ENCODE results near the gene SLC36A1.

DNA sequence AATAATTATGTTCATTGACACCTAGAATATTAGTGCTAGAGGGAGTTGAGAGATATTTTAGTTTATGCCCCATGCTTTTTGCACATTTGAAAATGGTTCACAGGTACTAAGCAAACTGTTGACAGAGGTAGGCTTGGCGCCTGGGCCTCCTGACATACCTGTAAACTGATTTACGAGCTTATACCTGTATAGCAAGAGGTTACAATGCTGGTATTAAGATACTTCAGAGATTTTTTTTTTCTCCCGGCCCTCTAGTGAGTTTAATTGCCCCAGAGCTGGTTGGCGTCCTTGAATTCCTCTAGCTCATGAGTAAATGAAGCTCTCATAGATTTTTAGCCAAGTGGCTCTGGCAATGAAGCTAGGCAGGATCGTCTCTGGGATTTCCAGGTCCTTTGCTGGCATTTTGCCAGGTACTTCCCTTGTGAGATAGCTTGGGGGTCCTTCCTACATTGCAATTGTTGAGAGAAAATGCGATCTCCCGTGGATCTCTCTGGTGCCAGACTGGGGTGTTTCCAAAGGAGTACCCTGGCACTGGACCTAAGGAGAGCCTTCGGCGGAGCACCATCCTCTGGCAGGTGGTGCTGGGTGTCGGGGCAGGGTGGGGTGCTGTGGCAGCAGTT is 9.0 kb downstream of the SLC36A1 start:
- TF ChIP-seq, protein P1, sequence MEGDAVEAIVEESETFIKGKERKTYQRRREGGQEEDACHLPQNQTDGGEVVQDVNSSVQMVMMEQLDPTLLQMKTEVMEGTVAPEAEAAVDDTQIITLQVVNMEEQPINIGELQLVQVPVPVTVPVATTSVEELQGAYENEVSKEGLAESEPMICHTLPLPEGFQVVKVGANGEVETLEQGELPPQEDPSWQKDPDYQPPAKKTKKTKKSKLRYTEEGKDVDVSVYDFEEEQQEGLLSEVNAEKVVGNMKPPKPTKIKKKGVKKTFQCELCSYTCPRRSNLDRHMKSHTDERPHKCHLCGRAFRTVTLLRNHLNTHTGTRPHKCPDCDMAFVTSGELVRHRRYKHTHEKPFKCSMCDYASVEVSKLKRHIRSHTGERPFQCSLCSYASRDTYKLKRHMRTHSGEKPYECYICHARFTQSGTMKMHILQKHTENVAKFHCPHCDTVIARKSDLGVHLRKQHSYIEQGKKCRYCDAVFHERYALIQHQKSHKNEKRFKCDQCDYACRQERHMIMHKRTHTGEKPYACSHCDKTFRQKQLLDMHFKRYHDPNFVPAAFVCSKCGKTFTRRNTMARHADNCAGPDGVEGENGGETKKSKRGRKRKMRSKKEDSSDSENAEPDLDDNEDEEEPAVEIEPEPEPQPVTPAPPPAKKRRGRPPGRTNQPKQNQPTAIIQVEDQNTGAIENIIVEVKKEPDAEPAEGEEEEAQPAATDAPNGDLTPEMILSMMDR (IDR thresholded peaks at IDR 0.05): no peak
- peak; percentile 58 for TF ChIP-seq POLR2AphosphoS5 (IDR thresholded peaks at IDR 0.05)
